Endometrial microvascular endothelial cells (primary cell): ENCODE measurements around the gene RABGAP1L. TPM values are rescaled to one million over a fixed set of nuclear protein-coding genes. Genes with fewer than 3 reads are reported as not detected.
"Not testable (repeated sequence)": the region's sequence is repeated elsewhere in the genome, so short reads cannot be mapped to it uniquely, and the experiment has no call there.

Experiments
- in situ Hi-C: cut with HindIII; loops from 2 replicates; pipeline ENCODE4 v1.10.0; 2017; ENCODE audit warnings: low sequenced_read_pairs, low pct_unique_long_range_greater_than_20kb; ENCODE audit errors: inconsistent ontology term
- total RNA-seq: library from RNA; depleted of rRNA; stranded (reverse); fragments of >200 nt; gene quantifications from one replicate; pipeline ENCODE4 v1.2.3, GENCODE V29; 2015; ENCODE audit errors: inconsistent ontology term

Gene RABGAP1L
- total RNA-seq, 1 donor from 2014 or later = 15.5 TPM

GRCh38 chr1:174657411-174657810, 498.1 kb downstream of the RABGAP1L start:
- in situ Hi-C loops = no loop called here

GRCh38 chr1:174657893-174658292, 498.6 kb downstream of the RABGAP1L start:
- in situ Hi-C loops = no loop called here

GRCh38 chr1:174659823-174660222, 500.5 kb downstream of the RABGAP1L start:
- in situ Hi-C loops = no loop called here

GRCh38 chr1:174660476-174660875, 501.2 kb downstream of the RABGAP1L start:
- in situ Hi-C loops = no loop called here

- in situ Hi-C loops = no loop called here
Observed at GRCh38 chr1:174663358-174663757, 504.0 kb downstream of the RABGAP1L start.

- in situ Hi-C loops = no loop called here
Observed at GRCh38 chr1:174666248-174666647, 506.9 kb downstream of the RABGAP1L start.

GRCh38 chr1:174671826-174672225, 512.5 kb downstream of the RABGAP1L start:
- in situ Hi-C loops = no loop called here

GRCh38 chr1:174676856-174677255, 517.5 kb downstream of the RABGAP1L start:
- in situ Hi-C loops = no loop called here

- in situ Hi-C loops = no loop called here
Observed at GRCh38 chr1:174678657-174679056, 519.3 kb downstream of the RABGAP1L start.

- in situ Hi-C loops = no loop called here
Observed at GRCh38 chr1:174680101-174680500, 520.8 kb downstream of the RABGAP1L start.

- in situ Hi-C loops = no loop called here
Observed at GRCh38 chr1:174682419-174683008, 523.2 kb downstream of the RABGAP1L start.

GRCh38 chr1:174686213-174686612, 526.9 kb downstream of the RABGAP1L start:
- in situ Hi-C loops = no loop called here

- in situ Hi-C loops = no loop called here
Observed at GRCh38 chr1:174689524-174689923, 530.2 kb downstream of the RABGAP1L start.

- in situ Hi-C loops = no loop called here
Observed at GRCh38 chr1:174690266-174690665, 530.9 kb downstream of the RABGAP1L start.

GRCh38 chr1:174692313-174692712, 533.0 kb downstream of the RABGAP1L start:
- in situ Hi-C loops = no loop called here

- in situ Hi-C loops = no loop called here
Observed at GRCh38 chr1:174693085-174693484, 533.8 kb downstream of the RABGAP1L start.

GRCh38 chr1:174693539-174693938, 534.2 kb downstream of the RABGAP1L start:
- in situ Hi-C loops = not testable (repeated sequence)

- in situ Hi-C loops = no loop called here
Observed at GRCh38 chr1:174696026-174696821, 536.9 kb downstream of the RABGAP1L start.

- in situ Hi-C loops = no loop called here
Observed at GRCh38 chr1:174700314-174700713, 541.0 kb downstream of the RABGAP1L start.

GRCh38 chr1:174700775-174701174, 541.5 kb downstream of the RABGAP1L start:
- in situ Hi-C loops = no loop called here
